SK-N-SH (cell line): Measurements from ENCODE around the gene MCC. TPM values are rescaled to one million over a fixed set of nuclear protein-coding genes. Genes with fewer than 3 reads are reported as not detected.

Experiments used
- CTCF ChIA-PET: fragments of 300-600, 350-600 bp; formaldehyde crosslinking; extraction: SDS; loops from one replicate; lab custom pipeline; 2021; lab: Yijun Ruan, JAX
- POLR2A ChIA-PET: fragments of 350-600 bp; sonication (Branson Sonifier 250); formaldehyde crosslinking; extraction: SDS; loops from one replicate; lab custom pipeline; 2020; ENCODE audit warnings: antibody characterized with exemption, inconsistent platforms; lab: Yijun Ruan, JAX
- DNase-seq: peaks from one replicate; pipeline ENCODE4 v3.0.0; 2012
- H2AFZ ChIP-seq: fragments of 200-600 bp; sonication (generic); 2 replicates; pipeline ENCODE4 v1.8.1; 2016; ENCODE audit warnings: antibody characterized with exemption, mild to moderate bottlenecking, low read depth
- H3F3A ChIP-seq: fragments of 200-600 bp; sonication (generic); replicated peaks from 2 replicates; pipeline ENCODE3; 2016; ENCODE audit warnings: antibody characterized with exemption, mild to moderate bottlenecking; ENCODE audit not compliant: insufficient read depth
- H3K27ac ChIP-seq, 2 experiments: fragments of 200-500 bp in 1 of 2; fragments of 200-600 bp in 1 of 2; sonication (Bioruptor generic) in 1 of 2; sonication (generic), shearing (Covaris generic) in 1 of 2; 2 replicates each; pipeline versions ENCODE4 v1.5.1 to v1.6.1; 2014 to 2016; ENCODE audit warnings: low read depth in 2 of 2, inconsistent platforms in 1 of 2, low read length in 1 of 2, mild to moderate bottlenecking in 1 of 2, mixed read lengths in 1 of 2
- H3K27me3 ChIP-seq: fragments of 200-600 bp; sonication (generic), shearing (Covaris generic); 2 replicates; pipeline ENCODE4 v1.6.1; 2016; ENCODE audit warnings: mixed run types; ENCODE audit not compliant: insufficient read depth
- H3K36me3 ChIP-seq, 2 experiments: fragments of 200-500 bp in 1 of 2; fragments of 200-600 bp in 1 of 2; sonication (Bioruptor generic) in 1 of 2; sonication (generic) in 1 of 2; replicated peaks in 1 of 2; 2 replicates each; pipeline versions ENCODE3 to v1.5.1; 2014 to 2016; ENCODE audit warnings: low read length in 1 of 2, mild to moderate bottlenecking in 1 of 2; ENCODE audit not compliant: insufficient read depth in 2 of 2, control insufficient read depth in 1 of 2
- H3K4me1 ChIP-seq, 2 experiments: fragments of 200-500 bp in 1 of 2; fragments of 200-600 bp in 1 of 2; sonication (Bioruptor generic) in 1 of 2; sonication (generic), shearing (Covaris generic) in 1 of 2; 2 replicates each; pipeline versions ENCODE4 v1.5.1 to v1.6.1; 2014 to 2016; ENCODE audit warnings: low read depth in 1 of 2, low read length in 1 of 2, mixed run types in 1 of 2; ENCODE audit not compliant: insufficient read depth in 2 of 2, control insufficient read depth in 1 of 2
- H3K4me2 ChIP-seq: fragments of 200-600 bp; sonication (generic), shearing (Covaris generic); 2 replicates; pipeline ENCODE4 v1.6.1; 2017; ENCODE audit warnings: mixed run types
- H3K4me3 ChIP-seq, 2 experiments: fragments of 200-500 bp in 1 of 2; fragments of 200-600 bp in 1 of 2; sonication (Bioruptor generic) in 1 of 2; sonication (generic), shearing (Covaris generic) in 1 of 2; 2 replicates each; pipeline versions ENCODE4 v1.5.1 to v1.8.1; 2014 to 2016; ENCODE audit warnings: low read depth in 2 of 2, inconsistent platforms in 1 of 2, low read length in 1 of 2, mild to moderate bottlenecking in 1 of 2, mixed read lengths in 1 of 2, moderate library complexity in 1 of 2
- H3K79me2 ChIP-seq: fragments of 200-600 bp; sonication (generic); 2 replicates; pipeline ENCODE4 v1.8.1; 2017; ENCODE audit warnings: mild to moderate bottlenecking; ENCODE audit not compliant: insufficient read depth
- H3K9ac ChIP-seq: fragments of 200-600 bp; sonication (generic); 2 replicates; pipeline ENCODE4 v1.6.1; 2017; ENCODE audit warnings: mixed run types
- H3K9me2 ChIP-seq: fragments of 200-600 bp; sonication (generic); 2 replicates; pipeline ENCODE4 v1.6.1; 2017; ENCODE audit warnings: mixed run types
- H3K9me3 ChIP-seq: fragments of 200-600 bp; sonication (generic); 2 replicates; pipeline ENCODE4 v1.6.1; 2017; ENCODE audit warnings: mixed run types, mild to moderate bottlenecking, moderate library complexity
- H4K20me1 ChIP-seq: fragments of 200-600 bp; sonication (generic); 2 replicates; pipeline ENCODE4 v1.6.1; 2017; ENCODE audit warnings: mild to moderate bottlenecking, mixed run types; ENCODE audit not compliant: insufficient read depth
- ELF1 ChIP-seq: IDR thresholded peaks from 2 replicates; pipeline ENCODE4 v1.4.0; 2012
- EP300 ChIP-seq, 2 experiments: IDR thresholded peaks; 2 replicates each; pipeline versions ENCODE4 v1.4.0 to v1.6.1; 2012; ENCODE audit warnings: borderline replicate concordance in 1 of 2, low read depth in 1 of 2, low read length in 1 of 2
- EZH2phosphoT487 ChIP-seq: fragments of 200-600 bp; sonication (generic); IDR thresholded peaks from 2 replicates; pipeline ENCODE4 v1.6.1; 2017; ENCODE audit warnings: low read depth, mixed run types, mild to moderate bottlenecking, antibody characterized with exemption, moderate library complexity, borderline replicate concordance
- FOXJ3 ChIP-seq: sonication (generic); formaldehyde crosslinking; IDR thresholded peaks from 2 replicates; pipeline ENCODE4 v1.5.1; 2020; ENCODE audit warnings: mild to moderate bottlenecking, missing genetic modification reagents
- GABPA ChIP-seq: IDR thresholded peaks from 2 replicates; pipeline ENCODE4 v1.4.0; 2012; ENCODE audit warnings: low read depth, mild to moderate bottlenecking
- MXI1 ChIP-seq: IDR thresholded peaks from 2 replicates; pipeline ENCODE4 v1.6.1; 2012; ENCODE audit warnings: mild to moderate bottlenecking, low read depth, low read length, improper control_type of control experiment
- NRF1 ChIP-seq: IDR thresholded peaks from 2 replicates; pipeline ENCODE4 v1.6.1; 2012; ENCODE audit warnings: low read depth, mild to moderate bottlenecking, low read length
- RAD21 ChIP-seq: IDR thresholded peaks from 2 replicates; pipeline ENCODE4 v1.6.1; 2012; ENCODE audit warnings: mild to moderate bottlenecking, low read length
- RCOR1 ChIP-seq: fragments of 150-350 bp; IDR thresholded peaks from 2 replicates; pipeline ENCODE4 v1.6.1; 2017; ENCODE audit warnings: antibody characterized with exemption, low read length
- RFX5 ChIP-seq: IDR thresholded peaks from 2 replicates; pipeline ENCODE4 v1.6.1; 2012; ENCODE audit warnings: mild to moderate bottlenecking, improper control_type of control experiment, low read length
- SMC3 ChIP-seq: IDR thresholded peaks from 2 replicates; pipeline ENCODE4 v1.6.1; 2012; ENCODE audit warnings: low read depth, low read length, improper control_type of control experiment
- TAF1 ChIP-seq: IDR thresholded peaks from 2 replicates; pipeline ENCODE4 v1.6.1; 2012; ENCODE audit warnings: low read depth, mild to moderate bottlenecking, low read length, moderate library complexity, borderline replicate concordance
- TCF12 ChIP-seq: IDR thresholded peaks from 2 replicates; pipeline ENCODE4 v1.4.0; 2012
- TEAD4 ChIP-seq: IDR thresholded peaks from 2 replicates; pipeline ENCODE4 v1.4.0; 2012; ENCODE audit warnings: mild to moderate bottlenecking, borderline replicate concordance; ENCODE audit not compliant: insufficient read depth
- WGBS: methylation state at CpG from one replicate; pipeline ENCODE4 v1.1.6; 2017; ENCODE audit warnings: low lambda C conversion rate; 5-methylcytosine and 5-hydroxymethylcytosine counted together
- polyA plus RNA-seq, 3 experiments: library from polyadenylated mRNA; depleted of rRNA; stranded (reverse); fragments of >200 nt; gene quantifications; 2 replicates each; pipeline ENCODE4 v1.2.3, GENCODE V29; 2012
- TF ChIP-seq, protein P1 (sequence below): IDR thresholded peaks from 2 replicates; pipeline ENCODE4 v1.4.0; 2012; ENCODE audit warnings: low read depth, borderline replicate concordance
- TF ChIP-seq, protein P2 (sequence below): fragments of 150-350 bp; IDR thresholded peaks from 2 replicates; pipeline ENCODE4 v1.6.1; 2017; ENCODE audit warnings: antibody characterized with exemption, low read length, low read depth, borderline replicate concordance
- TF ChIP-seq, protein P3 (sequence below): fragments of 200-600 bp; sonication (generic); IDR thresholded peaks from 2 replicates; pipeline ENCODE4 v1.6.1; 2017; ENCODE audit warnings: antibody characterized with exemption, mild to moderate bottlenecking, moderate library complexity
- TF ChIP-seq, protein P4 (sequence below): IDR thresholded peaks from 2 replicates; pipeline ENCODE4; 2012

MCC gene
- polyA plus RNA-seq, 1 of the 3 experiments (the other 2 are of a cell fraction) = 3.6 TPM

DNA sequence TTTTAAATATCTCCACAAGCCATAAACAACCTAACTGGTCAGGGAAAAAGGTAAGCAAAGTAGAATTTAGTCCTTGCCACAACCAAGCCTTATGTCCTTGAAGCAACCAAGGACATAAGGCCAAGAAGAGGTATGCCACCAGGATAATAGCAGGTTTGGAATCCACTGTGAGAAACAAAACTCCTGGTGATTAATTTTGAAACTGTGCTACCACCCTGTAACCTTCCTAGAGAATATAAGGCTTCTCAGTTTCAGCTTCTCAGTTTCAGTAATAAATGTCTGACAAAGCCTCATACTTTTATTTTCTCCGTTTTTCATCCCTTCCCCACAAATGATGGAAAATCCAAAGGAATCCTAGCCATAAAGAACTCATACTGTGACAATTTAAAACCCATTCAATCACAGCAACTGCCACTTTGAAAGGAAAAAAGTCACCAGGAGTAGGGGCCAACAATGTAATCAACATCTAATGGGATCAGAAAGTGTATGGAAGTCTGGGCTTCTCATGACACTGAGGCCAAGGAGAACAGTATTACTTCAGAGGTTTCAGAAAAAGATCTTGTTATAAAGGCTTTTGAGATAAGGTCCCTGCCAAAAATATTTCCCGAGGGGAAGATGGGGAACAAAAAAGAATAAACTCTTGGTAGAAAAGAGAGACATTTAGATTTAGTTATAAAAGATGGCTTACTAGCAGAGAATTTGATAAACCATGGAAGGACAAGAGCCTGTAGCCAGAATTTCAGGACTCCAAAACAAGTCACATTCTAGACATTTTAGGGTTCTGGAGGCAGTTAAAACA is 242.6 kb downstream of the MCC start (continued):
- TF ChIP-seq, protein P1, sequence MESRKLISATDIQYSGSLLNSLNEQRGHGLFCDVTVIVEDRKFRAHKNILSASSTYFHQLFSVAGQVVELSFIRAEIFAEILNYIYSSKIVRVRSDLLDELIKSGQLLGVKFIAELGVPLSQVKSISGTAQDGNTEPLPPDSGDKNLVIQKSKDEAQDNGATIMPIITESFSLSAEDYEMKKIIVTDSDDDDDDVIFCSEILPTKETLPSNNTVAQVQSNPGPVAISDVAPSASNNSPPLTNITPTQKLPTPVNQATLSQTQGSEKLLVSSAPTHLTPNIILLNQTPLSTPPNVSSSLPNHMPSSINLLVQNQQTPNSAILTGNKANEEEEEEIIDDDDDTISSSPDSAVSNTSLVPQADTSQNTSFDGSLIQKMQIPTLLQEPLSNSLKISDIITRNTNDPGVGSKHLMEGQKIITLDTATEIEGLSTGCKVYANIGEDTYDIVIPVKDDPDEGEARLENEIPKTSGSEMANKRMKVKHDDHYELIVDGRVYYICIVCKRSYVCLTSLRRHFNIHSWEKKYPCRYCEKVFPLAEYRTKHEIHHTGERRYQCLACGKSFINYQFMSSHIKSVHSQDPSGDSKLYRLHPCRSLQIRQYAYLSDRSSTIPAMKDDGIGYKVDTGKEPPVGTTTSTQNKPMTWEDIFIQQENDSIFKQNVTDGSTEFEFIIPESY = no peak
- no peak for TF ChIP-seq TAF1
- TF ChIP-seq TCF12 = no peak

DNA sequence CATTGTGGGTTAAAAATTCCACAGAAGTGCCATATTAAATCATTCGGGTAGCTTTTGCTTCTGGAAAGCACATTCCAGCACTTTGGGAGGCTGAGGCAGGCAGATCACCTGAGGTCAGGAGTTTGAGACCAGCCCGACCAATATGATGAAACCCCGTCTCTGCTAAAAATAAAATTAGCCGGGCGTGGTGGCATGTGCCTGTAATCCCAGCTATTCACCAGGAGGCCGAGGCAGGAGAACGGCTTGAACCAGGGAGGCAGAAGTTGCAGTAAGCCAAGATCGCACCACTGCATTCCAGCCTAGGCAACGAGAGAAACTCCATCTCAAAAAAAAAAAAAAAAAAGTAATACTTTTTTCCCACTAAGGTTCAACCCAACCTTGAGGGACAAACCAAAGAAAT is 243.3 kb downstream of the MCC start:
- Histone ChIP-seq H3K4me2 (no peak overlapping the region), H3K79me2 (no peaks in the 10 kb centered on the region), H3F3A (no peaks in the 10 kb centered on the region), H3K4me1 (peaks cover 0 to 18% of the 10 kb centered on the region in 2 experiments; a peak in 1 of 4 replicates), H3K27ac (no peak overlapping the region), H3K36me3 (no peaks in the 10 kb centered on the region), H4K20me1 (no peaks in the 10 kb centered on the region), H3K9me2 (no peaks in the 10 kb centered on the region), H3K27me3 (no peaks in the 10 kb centered on the region), H3K9me3 (no peaks in the 10 kb centered on the region), H3K4me3 (no peak overlapping the region), H2AFZ (no peak overlapping the region), H3K9ac (no peak overlapping the region)
- no peak for DNase-seq
- 52% methylated on average over 6 of the region's 9 CpGs for WGBS
- POLR2A ChIA-PET = no interaction called here
- CTCF ChIA-PET = interaction anchor here (1.1 to 1.2 kb wide), 2 partner anchors 36 to 201 kb away, joined by 3 read pairs; no protein-coding TSS in a partner anchor
- no peak for TF ChIP-seq ELF1
- TF ChIP-seq TAF1 = no peak
- no peak for TF ChIP-seq NRF1
- no peak for TF ChIP-seq MXI1
- TF ChIP-seq TEAD4 = no peak
- TF ChIP-seq, protein P2, sequence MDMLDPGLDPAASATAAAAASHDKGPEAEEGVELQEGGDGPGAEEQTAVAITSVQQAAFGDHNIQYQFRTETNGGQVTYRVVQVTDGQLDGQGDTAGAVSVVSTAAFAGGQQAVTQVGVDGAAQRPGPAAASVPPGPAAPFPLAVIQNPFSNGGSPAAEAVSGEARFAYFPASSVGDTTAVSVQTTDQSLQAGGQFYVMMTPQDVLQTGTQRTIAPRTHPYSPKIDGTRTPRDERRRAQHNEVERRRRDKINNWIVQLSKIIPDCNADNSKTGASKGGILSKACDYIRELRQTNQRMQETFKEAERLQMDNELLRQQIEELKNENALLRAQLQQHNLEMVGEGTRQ = no peak

DNA sequence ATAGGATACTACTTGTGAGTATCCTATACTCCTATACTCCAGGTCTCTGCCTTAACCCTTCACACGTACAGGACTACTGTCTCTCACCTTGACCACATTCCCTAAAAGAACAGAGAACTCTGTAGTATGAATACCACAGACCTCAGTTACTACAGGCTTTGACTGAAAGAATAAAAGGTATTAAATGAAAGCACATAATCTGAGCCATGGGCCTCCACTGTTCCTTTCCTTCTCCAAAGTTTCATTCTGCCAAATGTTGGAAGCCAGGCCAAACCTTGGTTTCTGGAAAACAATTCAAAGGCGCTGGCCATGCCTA is 244.9 kb downstream of the MCC start:
- no peak overlapping the region for H3K27ac ChIP-seq
- H3K9me3 ChIP-seq = no peaks in the 10 kb centered on the region
- no peaks in the 10 kb centered on the region for H4K20me1 ChIP-seq
- DNase-seq = no peak
- no peaks in the 10 kb centered on the region for H3K79me2 ChIP-seq
- H3K4me1 ChIP-seq = peaks cover 0 to 26% of the 10 kb centered on the region in 2 experiments; a peak in 2 of 4 replicates
- WGBS = 33% methylated on average over 2 of the region's 2 CpGs
- ChIA-PET POLR2A (no interaction called here), CTCF (interaction anchor here (0.6 kb wide), 1 partner anchor 41 kb away, joined by 4 read pairs; no protein-coding TSS in a partner anchor)
- H3K27me3 ChIP-seq = no peaks in the 10 kb centered on the region
- no peak overlapping the region for H3K4me3 ChIP-seq
- no peaks in the 10 kb centered on the region for H3K9me2 ChIP-seq
- H3F3A ChIP-seq = no peaks in the 10 kb centered on the region
- no peak overlapping the region for H3K9ac ChIP-seq
- H3K36me3 ChIP-seq = no peaks in the 10 kb centered on the region
- H3K4me2 ChIP-seq = no peak overlapping the region
- no peak overlapping the region for H2AFZ ChIP-seq
- no peak for TF ChIP-seq GABPA
- TF ChIP-seq RAD21 = no peak
- no peak for TF ChIP-seq RFX5
- TF ChIP-seq EZH2phosphoT487 = no peak
- no peak for TF ChIP-seq ELF1
- TF ChIP-seq NRF1 = no peak
- TF ChIP-seq, protein P3, sequence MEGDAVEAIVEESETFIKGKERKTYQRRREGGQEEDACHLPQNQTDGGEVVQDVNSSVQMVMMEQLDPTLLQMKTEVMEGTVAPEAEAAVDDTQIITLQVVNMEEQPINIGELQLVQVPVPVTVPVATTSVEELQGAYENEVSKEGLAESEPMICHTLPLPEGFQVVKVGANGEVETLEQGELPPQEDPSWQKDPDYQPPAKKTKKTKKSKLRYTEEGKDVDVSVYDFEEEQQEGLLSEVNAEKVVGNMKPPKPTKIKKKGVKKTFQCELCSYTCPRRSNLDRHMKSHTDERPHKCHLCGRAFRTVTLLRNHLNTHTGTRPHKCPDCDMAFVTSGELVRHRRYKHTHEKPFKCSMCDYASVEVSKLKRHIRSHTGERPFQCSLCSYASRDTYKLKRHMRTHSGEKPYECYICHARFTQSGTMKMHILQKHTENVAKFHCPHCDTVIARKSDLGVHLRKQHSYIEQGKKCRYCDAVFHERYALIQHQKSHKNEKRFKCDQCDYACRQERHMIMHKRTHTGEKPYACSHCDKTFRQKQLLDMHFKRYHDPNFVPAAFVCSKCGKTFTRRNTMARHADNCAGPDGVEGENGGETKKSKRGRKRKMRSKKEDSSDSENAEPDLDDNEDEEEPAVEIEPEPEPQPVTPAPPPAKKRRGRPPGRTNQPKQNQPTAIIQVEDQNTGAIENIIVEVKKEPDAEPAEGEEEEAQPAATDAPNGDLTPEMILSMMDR = no peak
- no peak for TF ChIP-seq SMC3
- no peak for TF ChIP-seq TAF1
- TF ChIP-seq RCOR1 = no peak
- TF ChIP-seq EP300 (IDR thresholded peaks at IDR 0.05; ENCODE audit: borderline replicate concordance in 1 of 2, low read depth in 1 of 2, low read length in 1 of 2) = no peak
- no peak for TF ChIP-seq FOXJ3 (CRISPR knock-in tag)
- TF ChIP-seq, protein P4, sequence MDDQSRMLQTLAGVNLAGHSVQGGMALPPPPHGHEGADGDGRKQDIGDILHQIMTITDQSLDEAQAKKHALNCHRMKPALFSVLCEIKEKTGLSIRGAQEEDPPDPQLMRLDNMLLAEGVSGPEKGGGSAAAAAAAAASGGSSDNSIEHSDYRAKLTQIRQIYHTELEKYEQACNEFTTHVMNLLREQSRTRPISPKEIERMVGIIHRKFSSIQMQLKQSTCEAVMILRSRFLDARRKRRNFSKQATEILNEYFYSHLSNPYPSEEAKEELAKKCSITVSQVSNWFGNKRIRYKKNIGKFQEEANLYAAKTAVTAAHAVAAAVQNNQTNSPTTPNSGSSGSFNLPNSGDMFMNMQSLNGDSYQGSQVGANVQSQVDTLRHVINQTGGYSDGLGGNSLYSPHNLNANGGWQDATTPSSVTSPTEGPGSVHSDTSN = no peak
